NCI-H128 (cell line): ENCODE measurements around the gene ZNF750.

Experiments used
- DNase-seq: peaks from one replicate; lab custom pipeline; 2025; ENCODE audit not compliant: unreplicated experiment; lab: John Stamatoyannopoulos, UW

The ZNF750 gene

DNA sequence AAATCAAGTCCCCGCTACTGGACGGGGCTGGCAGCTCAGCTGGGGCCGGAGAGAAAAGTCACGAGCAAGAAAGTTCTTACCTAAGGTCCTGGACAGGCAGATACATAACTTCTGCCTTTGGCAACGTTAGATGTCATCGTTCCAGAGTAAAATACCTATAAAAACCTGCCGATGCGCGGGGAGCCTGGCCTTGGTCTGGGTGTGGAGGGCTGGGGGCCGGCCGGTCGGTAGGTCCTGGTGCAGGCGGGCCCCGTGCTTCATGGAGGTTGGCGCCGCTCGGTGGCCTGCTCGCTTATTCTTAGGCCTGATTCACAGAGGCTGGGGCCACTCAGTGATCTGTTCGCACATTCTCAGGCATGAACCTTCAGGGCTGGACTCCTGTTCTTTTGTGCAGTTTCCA, 33.7 kb upstream of the ZNF750 start:
- no peak for DNase-seq

DNA sequence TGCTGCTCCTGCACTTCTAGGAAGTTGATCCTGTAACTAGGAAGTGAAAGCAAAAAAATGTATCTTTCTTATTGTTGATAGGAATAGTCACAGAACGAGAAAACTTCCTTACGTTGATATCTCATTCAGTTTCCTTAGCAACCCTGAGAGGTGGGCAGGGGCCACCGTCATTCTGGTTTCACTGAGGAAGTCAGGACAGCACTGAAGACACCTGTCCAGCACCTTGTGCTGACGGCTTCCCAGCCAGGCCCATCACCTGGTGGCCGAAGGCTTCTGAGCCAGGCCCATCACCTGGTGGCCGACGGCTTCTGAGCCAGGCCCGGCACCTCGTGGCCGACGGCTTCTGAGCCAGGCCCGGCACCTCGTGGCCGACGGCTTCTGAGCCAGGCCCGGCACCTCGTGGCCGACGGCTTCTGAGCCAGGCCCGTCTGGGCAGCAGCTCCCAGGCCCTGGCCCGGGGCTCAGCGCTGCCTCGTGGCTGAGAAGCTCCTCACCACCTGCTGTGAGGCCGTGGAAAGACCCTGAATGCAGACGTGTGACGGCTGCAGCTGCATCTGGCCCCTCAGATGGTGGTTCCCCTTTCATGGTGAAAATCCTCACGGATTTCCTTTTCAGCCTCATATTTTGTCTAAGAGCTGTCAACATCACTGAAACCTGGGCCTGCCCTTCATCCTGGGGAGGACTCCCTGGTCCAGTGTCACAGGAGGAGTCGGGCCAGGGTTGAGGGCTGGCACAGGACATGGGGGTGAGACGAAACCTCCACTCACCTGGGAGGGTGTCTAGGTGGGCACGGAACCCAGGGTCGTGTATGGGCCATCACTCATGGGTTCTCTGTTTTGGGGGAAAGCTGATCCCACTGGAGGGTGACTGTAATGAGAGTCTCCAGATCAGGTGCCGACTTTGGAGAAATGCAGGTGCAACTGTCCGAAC, 33.0 kb upstream of the ZNF750 start:
- DNase-seq: no peak

DNA sequence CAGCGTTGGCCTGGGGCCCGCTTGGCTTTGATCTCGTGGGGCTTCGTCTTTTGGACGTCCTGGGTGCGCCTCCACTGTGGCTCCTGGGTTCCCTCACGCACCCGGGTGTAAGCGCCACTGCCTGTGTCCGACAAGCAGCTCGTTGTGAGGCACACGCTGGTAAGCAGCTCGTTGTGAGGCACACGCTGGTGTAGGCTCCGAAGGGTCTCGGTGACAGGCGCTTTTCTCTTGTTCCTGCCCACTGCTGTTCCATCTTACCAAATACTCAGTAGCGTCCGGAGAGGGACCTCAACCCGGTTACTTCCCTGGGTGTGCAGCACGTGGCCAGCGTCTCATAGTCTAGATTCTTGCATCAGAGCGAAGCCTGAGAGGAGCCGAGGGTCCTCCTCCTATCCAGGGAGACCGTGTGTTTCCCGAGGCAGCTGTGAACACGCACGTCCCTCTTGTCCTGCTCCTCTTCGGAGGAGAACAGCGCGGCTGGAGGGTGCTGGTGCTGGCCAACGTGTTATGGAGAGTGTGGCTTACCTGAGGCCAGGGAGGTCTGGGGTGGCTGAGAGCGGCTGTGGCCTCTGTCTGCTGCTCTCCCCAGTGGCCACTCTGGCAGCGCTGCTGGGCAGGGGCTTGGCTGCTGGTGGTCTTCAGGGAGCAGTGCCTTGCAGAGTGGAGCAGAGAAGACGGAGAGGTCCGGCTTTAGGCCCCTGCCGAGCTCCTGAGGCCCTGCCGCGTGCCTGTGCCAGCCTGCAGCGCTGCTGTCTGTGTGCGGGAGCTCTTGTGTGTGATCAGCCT, 32.1 kb upstream of the ZNF750 start:
- DNase-seq: no peak

- DNase-seq: no peak
Measured at GRCh38 chr17:82871056-82871775, 31.4 kb upstream of the ZNF750 start.

GRCh38 chr17:82870541-82870940, 30.7 kb upstream of the ZNF750 start:
- DNase-seq: no peak

- no peak for DNase-seq
Measured at GRCh38 chr17:82870091-82870491, 30.3 kb upstream of the ZNF750 start.

DNA sequence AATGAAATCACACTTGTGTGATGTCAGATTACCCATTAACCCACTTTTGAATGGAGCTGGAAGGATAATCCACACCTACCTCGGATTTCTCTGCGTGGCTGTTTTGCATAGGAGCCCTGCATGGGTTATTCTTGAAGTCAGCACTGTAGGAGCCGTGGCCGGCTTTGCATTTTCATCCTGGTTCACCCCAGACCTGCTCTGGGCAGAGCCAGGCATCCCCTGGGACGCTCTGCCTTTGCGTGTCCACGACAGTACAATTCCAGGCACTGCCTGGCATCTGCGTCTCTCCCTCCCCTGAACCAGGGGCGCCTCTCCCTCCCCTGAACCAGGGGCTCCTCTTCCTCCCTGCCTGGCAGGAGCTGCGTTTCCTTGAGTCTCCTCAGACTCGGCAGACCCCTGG, 29.7 kb upstream of the ZNF750 start:
- no peak for DNase-seq

- DNase-seq: no peak
Measured at GRCh38 chr17:82868715-82869131, 28.9 kb upstream of the ZNF750 start.

DNA sequence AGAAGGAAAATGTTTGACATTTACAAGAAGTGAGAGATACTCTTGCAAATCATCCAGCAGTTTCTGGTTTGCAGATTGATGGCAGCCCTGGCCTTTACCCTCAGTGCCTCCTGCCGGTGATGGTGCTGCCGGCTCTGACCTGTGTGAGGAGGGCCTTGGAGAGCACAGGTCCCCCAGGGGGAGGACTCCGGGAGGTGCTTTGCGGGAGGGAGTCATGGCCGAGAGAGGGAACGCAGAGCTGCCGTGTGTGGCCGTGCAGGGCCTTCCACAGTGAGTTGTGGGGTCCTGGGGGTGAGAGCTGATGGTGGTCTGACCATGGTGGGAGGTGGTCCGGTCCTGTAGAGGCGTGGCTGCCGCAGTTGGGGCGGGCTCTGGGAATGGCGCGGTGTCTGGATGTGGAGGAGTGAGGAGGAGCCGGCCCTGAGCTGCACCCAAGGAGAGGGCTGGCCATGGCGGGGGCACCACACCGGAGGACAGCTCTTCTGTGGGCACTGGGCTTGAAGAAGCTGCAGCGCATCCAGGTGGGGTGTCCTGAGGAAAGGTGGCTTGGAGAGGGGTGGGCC, 28.0 kb upstream of the ZNF750 start:
- no peak for DNase-seq

- no peak for DNase-seq
Measured at GRCh38 chr17:82866590-82867191, 26.9 kb upstream of the ZNF750 start.

- no peak for DNase-seq
Measured at GRCh38 chr17:82865774-82866395, 26.1 kb upstream of the ZNF750 start.

DNA sequence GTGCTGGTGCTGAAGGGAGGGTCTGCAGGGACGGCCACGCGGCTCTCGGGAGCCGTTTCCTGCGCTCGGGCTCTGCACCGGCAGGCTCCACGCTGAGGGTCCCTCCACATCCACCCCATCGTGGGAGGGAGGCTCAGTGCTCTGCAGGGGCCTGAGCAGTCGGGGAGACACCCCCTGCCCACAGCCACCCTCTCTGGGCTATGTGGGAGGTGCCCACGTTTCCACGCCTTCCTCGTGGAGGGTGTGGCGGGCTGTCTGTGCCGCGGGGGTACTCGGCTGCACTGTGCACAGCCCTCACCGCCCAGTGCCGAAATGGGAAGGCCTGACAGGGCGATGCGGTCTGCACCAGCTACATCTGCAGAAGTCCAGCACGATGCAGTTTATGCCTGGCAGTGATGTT, 25.5 kb upstream of the ZNF750 start:
- DNase-seq: no peak

GRCh38 chr17:82864713-82865248, 25.0 kb upstream of the ZNF750 start:
- no peak for DNase-seq

DNA sequence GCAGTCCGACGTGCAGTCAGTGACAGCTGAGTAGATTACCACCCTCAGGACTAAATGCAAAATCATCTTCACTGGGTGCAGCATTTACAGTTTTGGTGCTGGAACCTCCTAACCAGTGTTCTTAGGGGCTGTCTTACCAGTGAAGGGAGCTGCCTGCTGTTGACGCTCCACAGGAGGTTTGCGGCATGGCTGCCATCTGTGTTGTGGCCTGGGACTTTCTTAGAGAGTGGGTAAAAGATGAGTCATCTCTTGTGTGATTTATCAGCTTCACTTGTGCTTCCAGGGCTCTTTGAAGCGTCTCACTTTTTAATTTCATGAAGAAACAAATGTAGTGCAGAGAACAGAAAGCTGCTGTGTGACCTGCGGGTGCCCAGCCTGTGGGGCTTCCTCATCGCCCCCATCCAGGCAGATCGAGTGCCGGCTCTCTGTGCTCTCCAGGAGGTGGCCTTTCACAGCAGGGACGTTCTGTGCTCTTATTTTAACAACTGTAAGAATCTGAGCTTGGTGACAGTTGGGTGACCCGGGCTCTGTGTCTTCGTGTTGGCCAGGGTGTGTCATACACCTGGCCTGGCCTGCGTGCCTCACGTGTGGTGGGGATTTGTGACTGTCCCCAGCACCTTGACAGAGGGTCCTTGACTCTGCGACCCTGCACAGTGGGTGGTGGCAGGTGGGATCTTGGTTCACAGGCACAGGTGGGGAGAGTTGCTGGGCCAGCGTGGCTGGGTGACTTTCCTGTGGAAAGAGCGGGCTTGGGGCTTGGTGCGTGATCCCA, 24.3 kb upstream of the ZNF750 start:
- no peak for DNase-seq

GRCh38 chr17:82863383-82863940, 23.6 kb upstream of the ZNF750 start:
- DNase-seq: no peak

GRCh38 chr17:82862737-82863382, 23.0 kb upstream of the ZNF750 start:
- DNase-seq: no peak

GRCh38 chr17:82862191-82862590, 22.4 kb upstream of the ZNF750 start:
- DNase-seq: no peak

- no peak for DNase-seq
Measured at GRCh38 chr17:82861393-82861775, 21.6 kb upstream of the ZNF750 start.
